Activated T-cell treated with anti-CD3 and anti-CD28 coated beads for 1 hour (primary cell): Measurements from ENCODE around the gene ERMARD.

Experiments used
- DNase-seq: peaks from one replicate; pipeline ENCODE4 v3.0.0-alpha.2; 2020; ENCODE audit warnings: low read depth

Gene ERMARD

GRCh38 chr6:169802790-169803189, 51.4 kb downstream of the ERMARD start:
- DNase-seq: no peak

- DNase-seq: no peak
Observed at GRCh38 chr6:169803271-169803811, 51.9 kb downstream of the ERMARD start.

- no peak for DNase-seq
Observed at GRCh38 chr6:169803816-169804340, 52.5 kb downstream of the ERMARD start.

- DNase-seq: no peak
Observed at GRCh38 chr6:169804427-169804826, 53.0 kb downstream of the ERMARD start.

GRCh38 chr6:169805242-169805838, 53.9 kb downstream of the ERMARD start:
- DNase-seq: no peak

- DNase-seq: no peak
Observed at GRCh38 chr6:169806701-169807100, 55.3 kb downstream of the ERMARD start.

GRCh38 chr6:169807229-169807628, 55.8 kb downstream of the ERMARD start:
- no peak for DNase-seq

- DNase-seq: no peak
Observed at GRCh38 chr6:169807699-169808607, 56.5 kb downstream of the ERMARD start.

GRCh38 chr6:169808608-169808967, 57.2 kb downstream of the ERMARD start:
- no peak for DNase-seq

- no peak for DNase-seq
Observed at GRCh38 chr6:169809386-169809785, 58.0 kb downstream of the ERMARD start.

GRCh38 chr6:169810066-169810989, 58.9 kb downstream of the ERMARD start:
- no peak for DNase-seq

- DNase-seq: no peak
Observed at GRCh38 chr6:169811072-169811471, 59.6 kb downstream of the ERMARD start.

GRCh38 chr6:169811521-169812256, 60.3 kb downstream of the ERMARD start:
- no peak for DNase-seq

GRCh38 chr6:169812257-169812644, 60.8 kb downstream of the ERMARD start:
- no peak for DNase-seq

- DNase-seq: no peak
Observed at GRCh38 chr6:169813969-169814368, 62.5 kb downstream of the ERMARD start.

GRCh38 chr6:169816054-169816453, 64.6 kb downstream of the ERMARD start:
- DNase-seq: no peak

- no peak for DNase-seq
Observed at GRCh38 chr6:169816975-169817374, 65.6 kb downstream of the ERMARD start.

- DNase-seq: no peak
Observed at GRCh38 chr6:169820358-169820757, 68.9 kb downstream of the ERMARD start.

GRCh38 chr6:169824021-169824420, 72.6 kb downstream of the ERMARD start:
- DNase-seq: no peak

- no peak for DNase-seq
Observed at GRCh38 chr6:169824848-169825557, 73.6 kb downstream of the ERMARD start.
